Kidney (tissue), 14 donors: Measurements from ENCODE around the gene BLVRA. TPM values are rescaled to one million over a fixed set of nuclear protein-coding genes. Genes with fewer than 3 reads are reported as not detected.

Experiments
- DNase-seq, 5 donors: peaks; one replicate each; pipeline ENCODE4 v3.0.0-alpha.2; 2013 to 2020
- FAIRE-seq: peaks from 2 replicates; lab custom pipeline; 2012; peaks lifted over from hg19 to GRCh38; lab: Jason Lieb, UNC
- H3K27ac ChIP-seq, 2 donors: one replicate each; pipeline ENCODE4 v1.7.0; 2013; ENCODE audit warnings: low read depth in 2 of 2, low read length in 2 of 2, inconsistent platforms in 1 of 2
- H3K27me3 ChIP-seq: one replicate; pipeline ENCODE4 v1.7.1; 2013; ENCODE audit warnings: low read length, inconsistent platforms; ENCODE audit not compliant: control insufficient read depth, insufficient read depth
- H3K36me3 ChIP-seq, 3 donors: one replicate each; pipeline versions ENCODE4 v1.7.0 to v1.7.1; 2013; ENCODE audit warnings: low read length in 3 of 3, control low read depth in 1 of 3, inconsistent platforms in 1 of 3; ENCODE audit not compliant: insufficient read depth in 3 of 3, control insufficient read depth in 2 of 3
- H3K4me1 ChIP-seq, 3 donors: one replicate each; pipeline versions ENCODE4 v1.7.0 to v1.7.1; 2013; ENCODE audit warnings: low read length in 3 of 3, inconsistent platforms in 1 of 3, low read depth in 1 of 3; ENCODE audit not compliant: control insufficient read depth in 2 of 3, insufficient read depth in 2 of 3
- H3K4me3 ChIP-seq, 3 donors: one replicate each; pipeline versions ENCODE4 v1.7.0 to v1.8.1; 2013; ENCODE audit warnings: low read length in 3 of 3, control low read depth in 1 of 3, inconsistent platforms in 1 of 3
- H3K9ac ChIP-seq, 3 donors: one replicate each; pipeline versions ENCODE4 v1.7.0 to v1.7.1; 2013; ENCODE audit warnings: low read length in 3 of 3, control low read depth in 1 of 3, inconsistent platforms in 1 of 3
- H3K9me3 ChIP-seq, 3 donors: one replicate each; pipeline versions ENCODE4 v1.7.0 to v1.7.1; 2013; ENCODE audit warnings: low read length in 3 of 3, control low read depth in 1 of 3, inconsistent platforms in 1 of 3; ENCODE audit not compliant: control insufficient read depth in 2 of 3, insufficient read depth in 1 of 3
- intact Hi-C: fragments of 100-400 bp; cut with DNase I; formaldehyde crosslinking; loops from one replicate; pipeline ENCODE4 v1.11.1; 2022
- polyA plus RNA-seq: library from polyadenylated mRNA; stranded (reverse); fragments of 350-450 nt; fragmentation: Illumina TruSeq; extraction: RNeasy Lipid Tissue Mini Kit (QIAGEN cat#74804); gene quantifications from one replicate; pipeline ENCODE4 v1.2.3, GENCODE V29; 2014; ENCODE audit warnings: low read depth, low replicate concordance; ENCODE audit not compliant: insufficient read depth
- total RNA-seq: library from RNA; stranded (reverse); fragmentation: NEBNext Ultra II Directional; extraction: Animal tissue kit (Norgen Biotek cat#: 25700); gene quantifications from one replicate; pipeline ENCODE4 v1.2.1, GENCODE V29; 2021
- TF ChIP-seq, protein P1 (sequence below): IDR thresholded peaks from 3 replicates; pipeline ENCODE4 v1.5.1; 2012; ENCODE audit warnings: mild to moderate bottlenecking, moderate library complexity, borderline replicate concordance; ENCODE audit not compliant: insufficient read depth; ENCODE audit errors: extremely low read depth
- donor health status: control.
- donor health status: control.
- donor health status: control.
- donor health status: control.
- donor health status: control.
- donor health status: DM: yes; HTN: yes; CAD: no.
- donor health status: Normal renal cell carcinoma (clear cell type).

BLVRA gene
- total and polyA plus RNA-seq, 2 donors from 2014 or later, result 69.6 to 86.9 TPM

DNA sequence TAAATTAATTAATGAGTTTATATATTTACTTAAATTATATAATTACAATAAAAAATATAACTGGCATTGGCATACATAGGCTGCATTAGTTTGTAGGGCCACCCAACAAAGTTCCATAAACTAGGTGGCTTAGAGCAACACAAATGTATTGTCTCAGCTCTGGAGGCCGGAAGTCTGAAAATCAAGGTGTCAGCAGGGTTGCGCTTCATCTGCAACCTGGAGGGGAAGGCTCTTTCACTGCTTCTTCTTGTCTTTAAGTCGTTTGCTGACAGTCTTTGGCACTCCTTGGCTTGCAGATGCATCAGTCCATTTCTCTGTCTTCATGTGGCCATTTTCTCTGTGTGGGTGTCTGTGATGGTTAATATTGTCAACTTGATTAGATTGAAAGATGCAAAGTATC is 6.1 kb upstream of the BLVRA start:
- TF ChIP-seq, protein P1, sequence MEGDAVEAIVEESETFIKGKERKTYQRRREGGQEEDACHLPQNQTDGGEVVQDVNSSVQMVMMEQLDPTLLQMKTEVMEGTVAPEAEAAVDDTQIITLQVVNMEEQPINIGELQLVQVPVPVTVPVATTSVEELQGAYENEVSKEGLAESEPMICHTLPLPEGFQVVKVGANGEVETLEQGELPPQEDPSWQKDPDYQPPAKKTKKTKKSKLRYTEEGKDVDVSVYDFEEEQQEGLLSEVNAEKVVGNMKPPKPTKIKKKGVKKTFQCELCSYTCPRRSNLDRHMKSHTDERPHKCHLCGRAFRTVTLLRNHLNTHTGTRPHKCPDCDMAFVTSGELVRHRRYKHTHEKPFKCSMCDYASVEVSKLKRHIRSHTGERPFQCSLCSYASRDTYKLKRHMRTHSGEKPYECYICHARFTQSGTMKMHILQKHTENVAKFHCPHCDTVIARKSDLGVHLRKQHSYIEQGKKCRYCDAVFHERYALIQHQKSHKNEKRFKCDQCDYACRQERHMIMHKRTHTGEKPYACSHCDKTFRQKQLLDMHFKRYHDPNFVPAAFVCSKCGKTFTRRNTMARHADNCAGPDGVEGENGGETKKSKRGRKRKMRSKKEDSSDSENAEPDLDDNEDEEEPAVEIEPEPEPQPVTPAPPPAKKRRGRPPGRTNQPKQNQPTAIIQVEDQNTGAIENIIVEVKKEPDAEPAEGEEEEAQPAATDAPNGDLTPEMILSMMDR, result no peak
- H3K36me3 ChIP-seq, result no peaks in the 10 kb centered on the region
- H3K9me3 ChIP-seq, result no peaks in the 10 kb centered on the region
- FAIRE-seq (no peak), DNase-seq (no peak)
- H3K9ac ChIP-seq, result no peak overlapping the region
- no peaks in the 10 kb centered on the region for H3K27me3 ChIP-seq
- no peak overlapping the region for H3K27ac ChIP-seq
- H3K4me1 ChIP-seq, result no peaks in the 10 kb centered on the region
- no peak overlapping the region for H3K4me3 ChIP-seq
- intact Hi-C loops, result no loop called here

DNA sequence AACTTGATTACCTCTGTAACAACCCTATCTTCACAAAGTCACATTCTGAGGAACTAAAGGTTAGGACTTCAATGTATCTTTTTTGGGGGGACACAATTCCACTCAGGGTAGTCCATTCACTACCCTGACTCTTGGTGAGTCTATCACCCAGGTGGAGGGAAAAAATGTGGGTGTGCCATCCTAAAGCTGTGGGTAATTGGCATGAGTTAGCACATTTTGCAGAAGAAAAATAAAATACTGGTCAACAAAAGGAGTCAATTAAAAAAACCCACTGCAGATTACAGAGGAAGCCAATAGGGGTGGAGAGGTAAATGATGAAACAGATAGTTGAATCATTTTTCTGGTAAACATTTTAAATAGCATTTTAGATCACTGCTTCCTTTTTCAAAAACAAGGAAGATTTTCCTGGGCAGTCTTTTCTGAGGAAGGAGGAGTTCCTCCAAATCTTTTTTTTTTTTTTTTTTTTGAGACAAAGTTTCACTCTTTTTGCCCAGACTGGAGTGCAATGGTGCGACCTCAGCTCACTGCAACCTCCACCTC is 5.1 kb upstream of the BLVRA start:
- TF ChIP-seq, protein P1, result no peak
- Histone ChIP-seq H3K27me3 (no peaks in the 10 kb centered on the region), H3K4me1 (peaks cover 0 to 4% (median 0%) of the 10 kb centered on the region in 3 donors), H3K4me3 (no peak overlapping the region), H3K9me3 (no peaks in the 10 kb centered on the region), H3K27ac (no peak overlapping the region), H3K9ac (no peak overlapping the region), H3K36me3 (no peaks in the 10 kb centered on the region)
- no peak for DNase-seq
- no peak for FAIRE-seq
- intact Hi-C loops, result no loop called here

- Histone ChIP-seq H3K9ac (no peak overlapping the region), H3K27ac (no peak overlapping the region), H3K9me3 (no peaks in the 10 kb centered on the region), H3K4me3 (no peak overlapping the region), H3K36me3 (no peaks in the 10 kb centered on the region), H3K27me3 (no peaks in the 10 kb centered on the region), H3K4me1 (peaks cover 0 to 4% (median 0%) of the 10 kb centered on the region in 3 donors)
- TF ChIP-seq, protein P1, result no peak
- DNase-seq (no peak), FAIRE-seq (no peak)
- intact Hi-C loops, result no loop called here
These were observed 4.6 kb upstream of the BLVRA start for GRCh38 chr7:43753843-43754242.

DNA sequence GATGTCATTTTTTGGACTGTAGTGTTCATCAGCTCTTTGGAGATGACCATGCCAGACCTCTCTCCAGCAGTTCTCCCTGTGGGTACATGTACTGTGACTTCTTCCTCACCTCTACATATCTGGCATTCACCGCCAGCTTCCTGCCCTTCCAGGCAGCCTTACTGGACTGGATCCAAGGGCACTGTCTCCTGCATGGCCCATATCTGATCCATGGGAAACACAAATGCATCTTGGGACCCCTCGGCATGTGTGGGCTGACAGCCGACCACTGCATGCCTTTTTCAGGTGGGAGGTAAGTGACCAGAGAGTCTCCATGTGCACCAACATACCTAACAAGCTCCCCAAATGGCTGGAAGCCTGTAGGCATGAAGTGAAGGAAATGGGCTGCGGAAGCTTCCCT is 3.9 kb upstream of the BLVRA start:
- H3K36me3 ChIP-seq, result no peaks in the 10 kb centered on the region
- TF ChIP-seq, protein P1, result no peak
- no peak overlapping the region for H3K27ac ChIP-seq
- H3K27me3 ChIP-seq, result no peaks in the 10 kb centered on the region
- H3K4me1 ChIP-seq, result peaks cover 0 to 7% (median 4%) of the 10 kb centered on the region in 3 donors
- no peak for FAIRE-seq
- no peak overlapping the region for H3K4me3 ChIP-seq
- H3K9me3 ChIP-seq, result no peaks in the 10 kb centered on the region
- H3K9ac ChIP-seq, result no peak overlapping the region
- intact Hi-C loops, result no loop called here
- DNase-seq, result no peak
